K562 (cell line): ENCODE data around the gene ING4. TPM values are rescaled to one million over a fixed set of nuclear protein-coding genes. Genes with fewer than 3 reads are reported as not detected.

Source experiments
- ARNT ChIP-seq, 2 experiments: fragments of 450-650 bp; IDR thresholded peaks; 2 replicates each; pipeline ENCODE4 v1.6.1; 2016; ENCODE audit warnings: mild to moderate bottlenecking in 1 of 2
- CREBBP ChIP-seq: IDR thresholded peaks from one replicate; pipeline ENCODE4 v1.6.1; 2012; ENCODE audit warnings: low read depth, mild to moderate bottlenecking, control low read depth, inconsistent platforms, low read length
- CTCF ChIP-seq, 3 experiments: IDR thresholded peaks in 2 of 3; conservative IDR thresholded peaks in 1 of 3; 2 replicates each; pipeline ENCODE4 v1.5.1; 2011 to 2012; ENCODE audit warnings: low read length in 3 of 3, mild to moderate bottlenecking in 3 of 3, control low read depth in 2 of 3, improper control_type of control experiment in 1 of 3, inconsistent platforms in 1 of 3, low read depth in 1 of 3, mixed read lengths in 1 of 3, moderate library complexity in 1 of 3; ENCODE audit not compliant: insufficient read depth in 2 of 3
- HOMEZ ChIP-seq: fragments of 250-450 bp; sonication (Bioruptor Pico); IDR thresholded peaks from 2 replicates; pipeline ENCODE4 v1.4.0; 2020; ENCODE audit warnings: mild to moderate bottlenecking, moderate library complexity
- IRF9 ChIP-seq: fragments of 450-650 bp; IDR thresholded peaks from 2 replicates; pipeline ENCODE4 v1.6.1; 2016; ENCODE audit warnings: missing biosample characterization, missing genetic modification characterization
- NCOA2 ChIP-seq, 2 experiments: fragments of 450-650 bp; IDR thresholded peaks; 2 replicates each; pipeline ENCODE4 v1.6.1; 2018; ENCODE audit warnings: mild to moderate bottlenecking in 2 of 2, moderate library complexity in 1 of 2; ENCODE audit not compliant: partially characterized antibody in 2 of 2
- NRF1 ChIP-seq, 2 experiments: fragments of 450-650 bp; IDR thresholded peaks in 1 of 2; conservative IDR thresholded peaks in 1 of 2; 2 replicates each; pipeline ENCODE4 v1.6.1; 2014; ENCODE audit warnings: mild to moderate bottlenecking in 2 of 2
- SRSF1 ChIP-seq: fragments of 200-400 bp; formaldehyde crosslinking; IDR thresholded peaks from 2 replicates; pipeline ENCODE4 v1.6.1; 2017; ENCODE audit warnings: mild to moderate bottlenecking, low read depth, low read length, moderate library complexity
- TCF7L2 ChIP-seq: fragments of 150-350 bp; IDR thresholded peaks from 2 replicates; pipeline ENCODE4 v1.6.1; 2016; ENCODE audit warnings: low read depth, mild to moderate bottlenecking, low read length, moderate library complexity
- ZBTB7A ChIP-seq: IDR thresholded peaks from 2 replicates; pipeline ENCODE4 v1.6.1; 2011; ENCODE audit warnings: low read depth, mild to moderate bottlenecking, low read length, moderate library complexity, borderline replicate concordance; ENCODE audit not compliant: control insufficient read depth
- ZFX ChIP-seq: sonication (generic); formaldehyde crosslinking; IDR thresholded peaks from 2 replicates; pipeline ENCODE4 v1.8.0; 2022; ENCODE audit warnings: mild to moderate bottlenecking, missing genetic modification reagents, moderate library complexity
- ZNF398 ChIP-seq: fragments of 250-450 bp; sonication (Bioruptor Pico); IDR thresholded peaks from 2 replicates; pipeline ENCODE4 v1.8.0; 2021; ENCODE audit warnings: moderate library complexity, mild to moderate bottlenecking, inconsistent platforms
- ZNF449 ChIP-seq: fragments of 250-450 bp; sonication (Bioruptor Pico); IDR thresholded peaks from 2 replicates; pipeline ENCODE4 v1.8.0; 2022; ENCODE audit warnings: moderate library complexity, mild to moderate bottlenecking, inconsistent platforms
- polyA plus RNA-seq, 8 experiments: library from polyadenylated mRNA; depleted of rRNA in 4 of 8; stranded (reverse) in 5 of 8; unstranded in 3 of 8; fragments of >200 nt; fragmentation: Nextera tagmentation in 2 of 8; fragmentation: Illumina TruSeq in 1 of 8; extraction: Ambion mirVana in 2 of 8; extraction: Trizol in 1 of 8; gene quantifications; 2 replicates each; pipeline versions ENCODE4 v1.2.1 to v1.2.3, GENCODE V29; 2011 to 2014; ENCODE audit warnings: inconsistent platforms in 1 of 8, missing spikeins in 1 of 8
- total RNA-seq, 7 experiments: library from RNA; depleted of rRNA in 6 of 7; stranded (reverse); fragments of >200 nt in 6 of 7; fragmentation: Illumina TruSeq in 2 of 7; extraction: Trizol in 2 of 7; gene quantifications; 2 replicates each; pipeline versions ENCODE4 v1.2.1 to v1.2.3, GENCODE V29; 2011 to 2021; ENCODE audit warnings: low replicate concordance in 1 of 7

Gene ING4
- total and polyA plus RNA-seq, 9 of the 15 experiments (the other 6 are each of a cell fraction or from before 2014, with no cell fraction given) = 6.6 to 30.2 (median 15.7) TPM

- TF ChIP-seq IRF9 (tag) (no peak), ZNF398 (no peak), CTCF (IDR thresholded peaks at IDR 0.05 in 2 of 3, conservative IDR thresholded peaks at IDR 0.05 in 1 of 3; ENCODE audit: insufficient read depth in 2 of 3, low read depth in 1 of 3, low read length in 3 of 3) (peak in 2 of 3 experiments; percentile 12 to 13; a peak in 1 of 6 replicates), SRSF1 (0 out of 2 replicates have a peak, but pooled peaks have one; percentile 48), ZBTB7A (peak; percentile 88), CREBBP (no peak), HOMEZ (CRISPR knock-in tag) (no peak), ZFX (CRISPR knock-in tag) (peak; percentile 42; the same call in 1 of the 2 replicates), NRF1 (conservative IDR thresholded peaks at IDR 0.05 in 1 of 2, IDR thresholded peaks at IDR 0.05 in 1 of 2) (peak; percentile 67 to 76), ARNT (IDR thresholded peaks at IDR 0.05) (0 out of 4 replicates have a peak, but pooled peaks of 1 of the 2 experiments have one; percentile 18), NCOA2 (IDR thresholded peaks at IDR 0.05; ENCODE audit: partially characterized antibody in 2 of 2) (no peak), TCF7L2 (no peak), ZNF449 (CRISPR knock-in tag) (no peak)
Observed at GRCh38 chr12:6688999-6689882, 26.3 kb upstream of the ING4 start, which contains the start of gene ZNF384 (continued).
